Neuronal stem cell (in vitro differentiated cells): ENCODE data around the gene BSG.

Experiments
- DNase-seq: peaks from one replicate; pipeline ENCODE4 v3.0.0-alpha.2; 2013; ENCODE audit warnings: low spot score
- H2AFZ ChIP-seq: one replicate; pipeline ENCODE4 v1.6.1; 2013; ENCODE audit warnings: mild to moderate bottlenecking, low read length, inconsistent platforms
- H2AK5ac ChIP-seq: 2 replicates; pipeline ENCODE4 v1.6.1; 2013; ENCODE audit warnings: low read depth, mild to moderate bottlenecking, inconsistent platforms, low read length, moderate library complexity, mixed read lengths
- H2BK120ac ChIP-seq: 2 replicates; pipeline ENCODE4 v1.6.1; 2013; ENCODE audit warnings: low read depth, mild to moderate bottlenecking, inconsistent platforms, low read length, moderate library complexity, mixed read lengths
- H2BK12ac ChIP-seq: one replicate; pipeline ENCODE4 v1.6.1; 2013; ENCODE audit warnings: low read length, inconsistent platforms
- H2BK15ac ChIP-seq: 2 replicates; pipeline ENCODE4 v1.6.1; 2013; ENCODE audit warnings: mild to moderate bottlenecking, low read length, inconsistent platforms, mixed read lengths
- H2BK5ac ChIP-seq: one replicate; pipeline ENCODE4 v1.6.1; 2013; ENCODE audit warnings: inconsistent platforms, mild to moderate bottlenecking, low read length, moderate library complexity
- H3K14ac ChIP-seq: one replicate; pipeline ENCODE4 v1.6.1; 2013; ENCODE audit warnings: low read length, inconsistent platforms
- H3K18ac ChIP-seq: 2 replicates; pipeline ENCODE4 v1.6.1; 2013; ENCODE audit warnings: low read length, inconsistent platforms
- H3K23ac ChIP-seq: 2 replicates; pipeline ENCODE4 v1.6.1; 2013; ENCODE audit warnings: low read depth, mild to moderate bottlenecking, mixed read lengths, low read length, inconsistent platforms; ENCODE audit not compliant: poor library complexity
- H3K27ac ChIP-seq: replicated peaks from 3 replicates; pipeline ENCODE4 v1.5.1; 2013; ENCODE audit warnings: low read length, inconsistent platforms
- H3K27me3 ChIP-seq, 3 experiments: 2 replicates each; pipeline ENCODE4 v1.6.1; 2013; ENCODE audit warnings: low read length in 3 of 3, mild to moderate bottlenecking in 2 of 3, inconsistent platforms in 1 of 3, low read depth in 1 of 3, mixed read lengths in 1 of 3, moderate library complexity in 1 of 3; ENCODE audit not compliant: control insufficient read depth in 3 of 3, insufficient read depth in 3 of 3
- H3K36me3 ChIP-seq, 2 donors: replicated peaks in 1 of 2; 2 replicates each; pipeline ENCODE4 v1.6.1; 2013; ENCODE audit warnings: low read length in 2 of 2; ENCODE audit not compliant: control insufficient read depth in 2 of 2, insufficient read depth in 2 of 2
- H3K4ac ChIP-seq: 2 replicates; pipeline ENCODE4 v1.6.1; 2013; ENCODE audit warnings: inconsistent platforms, mild to moderate bottlenecking, low read length, moderate library complexity
- H3K4me1 ChIP-seq, 2 donors: 1 replicate in 1 of 2; 2 replicates in 1 of 2; pipeline ENCODE4 v1.6.1; 2013; ENCODE audit warnings: low read length in 2 of 2, low read depth in 1 of 2; ENCODE audit not compliant: control insufficient read depth in 2 of 2, insufficient read depth in 1 of 2
- H3K4me2 ChIP-seq: one replicate; pipeline ENCODE4 v1.6.1; 2013; ENCODE audit warnings: mild to moderate bottlenecking, low read length, inconsistent platforms; ENCODE audit not compliant: insufficient read depth, poor library complexity, severe bottlenecking
- H3K4me3 ChIP-seq, 2 donors: 2 replicates each; pipeline ENCODE4 v1.5.1; 2013; ENCODE audit warnings: low read length in 2 of 2, mild to moderate bottlenecking in 2 of 2, inconsistent platforms in 1 of 2, moderate library complexity in 1 of 2
- H3K79me1 ChIP-seq: one replicate; pipeline ENCODE4 v1.6.1; 2013; ENCODE audit warnings: low read depth, mild to moderate bottlenecking, inconsistent platforms, low read length, moderate library complexity
- H3K9ac ChIP-seq: one replicate; pipeline ENCODE4 v1.6.1; 2013; ENCODE audit warnings: mild to moderate bottlenecking, low read depth, low read length, inconsistent platforms; ENCODE audit not compliant: poor library complexity
- H3K9me3 ChIP-seq, 2 donors: replicated peaks in 1 of 2; 2 replicates each; pipeline versions ENCODE3 to v1.6.1; 2013; ENCODE audit warnings: low read length in 2 of 2, mild to moderate bottlenecking in 2 of 2, inconsistent platforms in 1 of 2, low read depth in 1 of 2, mixed read lengths in 1 of 2, moderate library complexity in 1 of 2; ENCODE audit not compliant: control insufficient read depth in 2 of 2, insufficient read depth in 1 of 2
- H4K8ac ChIP-seq: one replicate; pipeline ENCODE4 v1.6.1; 2013; ENCODE audit warnings: low read depth, mild to moderate bottlenecking, inconsistent platforms, low read length, moderate library complexity
- H4K91ac ChIP-seq: one replicate; pipeline ENCODE4 v1.6.1; 2013; ENCODE audit warnings: low read length, low read depth, mild to moderate bottlenecking, inconsistent platforms; ENCODE audit not compliant: poor library complexity
- WGBS, 2 donors: extraction: QIAGEN DNeasy Blood & Tissue Kit; methylation state at CpG; one replicate each; pipeline ENCODE4 v1.1.7; 2013; ENCODE audit warnings: missing lambda C conversion rate in 2 of 2, mixed read lengths in 1 of 2; ENCODE audit not compliant: insufficient read length in 2 of 2, insufficient replicate concordance in 1 of 2; ENCODE audit errors: extremely low coverage in 2 of 2; 5-methylcytosine and 5-hydroxymethylcytosine counted together

Gene BSG

DNA sequence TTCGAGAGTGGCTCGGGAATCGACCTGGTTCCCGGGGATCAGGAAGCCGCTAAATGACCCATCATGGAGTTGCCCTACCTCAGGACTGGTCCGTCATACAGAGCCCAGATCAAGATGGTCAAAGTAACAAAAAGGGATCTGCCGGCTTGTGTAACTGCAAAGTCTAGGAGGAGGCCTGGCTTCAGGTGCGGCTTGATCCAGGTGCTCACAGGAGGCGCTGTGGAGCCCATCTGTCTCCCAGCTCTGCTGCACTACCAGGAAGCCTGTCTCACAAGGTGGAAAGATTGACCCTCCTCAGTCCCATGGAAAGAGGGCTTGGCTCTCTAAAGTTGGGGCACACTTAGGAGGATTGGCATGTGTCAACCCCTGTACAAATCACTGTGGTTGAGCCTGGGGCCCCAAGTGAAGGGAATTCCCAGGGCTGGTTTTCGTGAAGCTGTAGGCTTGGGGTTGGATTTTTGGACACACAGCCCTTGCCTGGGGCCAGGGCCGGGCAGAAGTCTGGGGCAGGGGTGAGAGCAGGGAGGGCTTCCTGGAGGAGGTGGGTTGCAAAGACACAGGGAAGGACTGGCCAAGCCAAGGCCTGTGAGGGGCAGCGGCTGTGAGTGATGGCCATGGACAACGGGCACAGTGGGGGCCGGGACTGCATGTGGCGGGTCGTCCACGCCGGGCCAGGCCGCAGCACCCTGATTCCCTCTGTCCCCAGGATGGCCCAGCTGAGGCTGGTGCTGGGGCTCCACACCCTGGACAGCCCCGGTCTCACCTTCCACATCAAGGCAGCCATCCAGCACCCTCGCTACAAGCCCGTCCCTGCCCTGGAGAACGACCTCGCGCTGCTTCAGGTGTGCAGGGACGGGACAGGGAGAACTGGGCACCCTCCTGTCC is 24.3 kb upstream of the BSG start:
- H3K4me3 ChIP-seq = no peak overlapping the region
- H2AFZ ChIP-seq = no peak overlapping the region
- no peak overlapping the region for H3K4me2 ChIP-seq
- no peaks in the 10 kb centered on the region for H3K9me3 ChIP-seq
- H3K4me1 ChIP-seq = peaks cover 0 to 2% of the 10 kb centered on the region in 2 donors
- H4K8ac ChIP-seq = no peak overlapping the region
- H3K18ac ChIP-seq = peak overlapping the region; percentile 91
- H3K9ac ChIP-seq = no peak overlapping the region
- DNase-seq = no peak
- H3K14ac ChIP-seq = peak overlapping the region; percentile 89
- peak overlapping the region; percentile 97 for H2BK12ac ChIP-seq
- H2BK15ac ChIP-seq = no peak overlapping the region
- no peak overlapping the region for H3K27ac ChIP-seq
- H3K36me3 ChIP-seq = peaks cover 0 to 3% of the 10 kb centered on the region in 2 donors
- peak overlapping the region; percentile 43 for H3K23ac ChIP-seq
- no peak overlapping the region for H2BK5ac ChIP-seq
- H2AK5ac ChIP-seq = peak overlapping the region; percentile 94
- H3K79me1 ChIP-seq = peaks cover 2% of the 10 kb centered on the region
- H2BK120ac ChIP-seq = no peak overlapping the region
- no peak overlapping the region for H4K91ac ChIP-seq
- no peaks in the 10 kb centered on the region for H3K27me3 ChIP-seq
- no CpG with 5 or more reads among the region's 26 CpGs for WGBS, 2 donors
- H3K4ac ChIP-seq = no peak overlapping the region

DNA sequence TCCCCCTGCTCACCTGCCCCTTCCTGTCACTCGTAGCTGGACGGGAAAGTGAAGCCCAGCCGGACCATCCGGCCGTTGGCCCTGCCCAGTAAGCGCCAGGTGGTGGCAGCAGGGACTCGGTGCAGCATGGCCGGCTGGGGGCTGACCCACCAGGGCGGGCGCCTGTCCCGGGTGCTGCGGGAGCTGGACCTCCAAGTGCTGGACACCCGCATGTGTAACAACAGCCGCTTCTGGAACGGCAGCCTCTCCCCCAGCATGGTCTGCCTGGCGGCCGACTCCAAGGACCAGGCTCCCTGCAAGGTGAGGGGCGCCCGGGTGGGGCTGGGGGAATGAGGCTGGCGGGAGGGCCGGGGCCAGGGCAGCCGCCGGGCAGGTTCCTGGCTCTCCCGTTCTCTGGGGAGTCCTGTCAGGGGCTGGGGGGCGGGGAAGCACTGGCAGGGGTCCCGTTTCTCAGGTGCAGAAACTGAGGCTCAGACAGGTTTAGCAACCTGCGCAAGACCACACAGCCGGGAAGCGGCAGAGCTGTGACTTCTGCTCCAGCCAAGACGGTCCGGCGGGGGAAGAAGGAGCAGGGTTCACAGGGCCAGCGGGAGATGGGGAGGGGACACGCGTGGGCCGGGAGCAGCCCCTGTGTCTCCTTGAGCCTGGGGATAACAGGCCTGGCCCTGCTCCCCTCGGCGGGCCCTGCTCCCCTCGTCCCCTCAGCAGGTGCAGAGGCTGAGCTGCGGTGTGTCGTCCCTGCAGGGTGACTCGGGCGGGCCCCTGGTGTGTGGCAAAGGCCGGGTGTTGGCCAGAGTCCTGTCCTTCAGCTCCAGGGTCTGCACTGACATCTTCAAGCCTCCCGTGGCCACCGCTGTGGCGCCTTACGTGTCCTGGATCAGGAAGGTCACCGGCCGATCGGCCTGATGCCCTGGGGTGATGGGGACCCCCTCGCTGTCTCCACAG is 23.2 kb upstream of the BSG start:
- WGBS, 2 donors = no CpG with 5 or more reads among the region's 52 CpGs

DNA sequence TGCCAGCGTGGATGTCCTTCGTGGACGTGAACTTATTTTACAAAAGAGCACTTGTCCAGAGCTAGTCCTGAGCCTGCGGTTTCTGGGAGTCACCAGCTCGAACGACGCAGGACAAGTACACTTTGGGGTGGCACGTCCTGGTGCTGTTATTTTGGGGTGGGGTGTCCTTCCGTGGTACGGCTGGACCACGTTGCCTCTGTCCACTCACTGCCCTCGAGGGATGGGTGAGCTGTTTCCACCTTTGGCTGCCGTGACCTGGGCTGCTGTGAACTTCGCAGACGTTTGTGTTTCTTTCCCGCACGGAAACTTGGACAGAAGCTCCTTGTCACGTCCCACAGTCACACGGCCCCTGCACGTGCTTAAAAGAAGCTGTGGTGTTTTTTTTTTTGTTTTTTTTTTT is 17.6 kb upstream of the BSG start:
- H3K79me1 ChIP-seq = no peaks in the 10 kb centered on the region
- H2AFZ ChIP-seq = no peak overlapping the region
- no peak overlapping the region for H3K4ac ChIP-seq
- no CpG with 5 or more reads among the region's 20 CpGs for WGBS, 2 donors
- H3K23ac ChIP-seq = peak overlapping the region; percentile 52
- H3K36me3 ChIP-seq = no peaks in the 10 kb centered on the region
- H4K91ac ChIP-seq = no peak overlapping the region
- no peak overlapping the region for H2BK5ac ChIP-seq
- H3K4me3 ChIP-seq = no peak overlapping the region
- H2AK5ac ChIP-seq = peak overlapping the region; percentile 83
- H3K4me1 ChIP-seq = peaks cover 2 to 5% of the 10 kb centered on the region in 2 donors
- H4K8ac ChIP-seq = no peak overlapping the region
- peak overlapping the region; percentile 7 for H2BK12ac ChIP-seq
- H3K18ac ChIP-seq = no peak overlapping the region
- no peak overlapping the region for H3K27ac ChIP-seq
- H2BK15ac ChIP-seq = peak overlapping the region; percentile 67
- no peak overlapping the region for H2BK120ac ChIP-seq
- DNase-seq = no peak
- H3K27me3 ChIP-seq = no peaks in the 10 kb centered on the region
- no peak overlapping the region for H3K9ac ChIP-seq
- no peak overlapping the region for H3K4me2 ChIP-seq
- peak overlapping the region; percentile 94 for H3K14ac ChIP-seq
- H3K9me3 ChIP-seq = no peaks in the 10 kb centered on the region

More for the DNA sequence above, 23.2 kb upstream of the BSG start:
- DNase-seq = no peak
- Histone ChIP-seq H4K8ac (no peak overlapping the region), H3K27me3 (no peaks in the 10 kb centered on the region), H3K4me3 (no peak overlapping the region), H3K4ac (no peak overlapping the region), H2BK12ac (peak overlapping the region; percentile 41), H3K4me1 (peaks cover 0 to 2% of the 10 kb centered on the region in 2 donors), H2BK5ac (no peak overlapping the region), H3K79me1 (peaks cover 2% of the 10 kb centered on the region), H4K91ac (no peak overlapping the region), H3K23ac (no peak overlapping the region), H2BK120ac (no peak overlapping the region), H3K27ac (no peak overlapping the region), H3K9me3 (no peaks in the 10 kb centered on the region), H3K14ac (no peak overlapping the region), H3K4me2 (no peak overlapping the region), H3K9ac (no peak overlapping the region), H3K36me3 (no peaks in the 10 kb centered on the region), H2AK5ac (peak overlapping the region; percentile 94), H2AFZ (no peak overlapping the region), H3K18ac (peak overlapping the region; percentile 13), H2BK15ac (no peak overlapping the region)

DNA sequence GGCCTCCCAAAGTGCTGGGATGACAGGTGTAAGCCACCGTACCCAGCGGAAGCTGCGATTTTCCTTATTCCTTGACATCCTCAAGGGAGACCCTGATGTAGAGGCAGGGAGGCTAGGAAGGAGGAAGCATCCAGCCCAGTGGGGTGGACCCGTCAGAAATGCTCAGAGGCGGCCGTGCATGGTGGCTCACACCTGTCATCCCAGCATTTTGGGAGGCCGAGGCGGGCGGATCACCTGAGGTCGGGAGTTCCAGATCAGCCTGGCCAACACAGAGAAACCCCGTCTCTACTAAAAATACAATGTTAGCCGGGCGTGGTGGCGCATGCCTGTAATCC is 17.0 kb upstream of the BSG start:
- Histone ChIP-seq H3K9ac (no peak overlapping the region), H2BK15ac (no peak overlapping the region), H3K4me3 (no peak overlapping the region), H3K14ac (no peak overlapping the region), H3K27ac (no peak overlapping the region), H3K23ac (no peak overlapping the region), H3K4me1 (peaks cover 2 to 5% of the 10 kb centered on the region in 2 donors), H3K79me1 (no peaks in the 10 kb centered on the region), H3K4ac (no peak overlapping the region), H3K18ac (no peak overlapping the region), H3K9me3 (no peaks in the 10 kb centered on the region), H2AK5ac (no peak overlapping the region), H2AFZ (no peak overlapping the region), H2BK12ac (no peak overlapping the region), H3K36me3 (no peaks in the 10 kb centered on the region), H4K91ac (no peak overlapping the region), H2BK120ac (no peak overlapping the region), H2BK5ac (no peak overlapping the region), H3K4me2 (no peak overlapping the region), H3K27me3 (no peaks in the 10 kb centered on the region), H4K8ac (no peak overlapping the region)
- WGBS, 2 donors = no CpG with 5 or more reads among the region's 14 CpGs
- DNase-seq = no peak
